Measurements from ENCODE around the gene RHEBL1.
A peak's percentile ranks its signal among the peaks of the same experiment; 100 is the strongest.
"Not testable (repeated sequence)": the region's sequence is repeated elsewhere in the genome, so short reads cannot be mapped to it uniquely, and the experiment has no call there.

The RHEBL1 gene

GRCh38 chr12:49088932-49089330 lies 19.2 kb upstream of the RHEBL1 start:
- no peak for DNase-seq

- peak; percentile 76 for DNase-seq
Observed at GRCh38 chr12:49088150-49088931, 18.6 kb upstream of the RHEBL1 start.

DNA sequence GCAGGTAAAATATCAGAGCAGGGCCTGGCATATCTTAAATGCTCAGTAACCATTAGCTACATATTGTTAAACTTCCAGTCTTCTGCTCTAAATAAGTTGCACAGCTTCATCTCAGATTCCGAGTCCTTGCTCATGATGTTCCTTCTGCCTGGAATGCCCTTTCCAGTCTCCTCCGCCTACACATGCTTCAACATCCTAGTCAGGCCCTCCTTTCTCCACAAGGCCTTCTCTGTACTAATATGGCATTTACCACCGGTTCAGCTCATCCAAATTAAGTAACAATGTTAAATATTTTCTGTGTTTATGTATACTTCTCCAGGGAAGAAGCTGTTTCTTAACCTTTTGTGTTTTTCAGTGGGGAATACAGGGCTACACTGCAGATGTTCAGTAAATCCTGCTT lies 16.3 kb upstream of the RHEBL1 start:
- DNase-seq: no peak

DNA sequence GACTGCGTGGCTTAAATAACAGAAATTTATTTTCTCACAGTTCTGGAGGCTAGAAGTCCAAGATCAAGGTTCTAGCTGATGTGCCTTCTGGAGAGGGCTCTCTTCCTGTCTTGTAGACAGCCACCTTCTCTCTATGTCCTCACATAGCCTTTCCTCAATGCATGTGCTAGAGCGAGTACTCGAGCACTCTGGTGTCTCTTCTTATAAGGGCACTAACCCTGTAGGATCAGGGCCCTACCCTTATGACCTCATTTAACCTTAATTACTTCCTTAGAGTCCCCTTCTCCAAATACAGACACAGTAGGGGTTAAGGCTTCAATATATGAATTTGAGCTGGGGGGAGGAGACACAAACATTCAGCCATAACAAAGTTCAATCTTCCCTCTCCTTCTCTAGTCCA lies 14.7 kb upstream of the RHEBL1 start:
- DNase-seq: no peak

- no peak for DNase-seq
Observed at GRCh38 chr12:49079793-49080192, 10.0 kb upstream of the RHEBL1 start.

DNA sequence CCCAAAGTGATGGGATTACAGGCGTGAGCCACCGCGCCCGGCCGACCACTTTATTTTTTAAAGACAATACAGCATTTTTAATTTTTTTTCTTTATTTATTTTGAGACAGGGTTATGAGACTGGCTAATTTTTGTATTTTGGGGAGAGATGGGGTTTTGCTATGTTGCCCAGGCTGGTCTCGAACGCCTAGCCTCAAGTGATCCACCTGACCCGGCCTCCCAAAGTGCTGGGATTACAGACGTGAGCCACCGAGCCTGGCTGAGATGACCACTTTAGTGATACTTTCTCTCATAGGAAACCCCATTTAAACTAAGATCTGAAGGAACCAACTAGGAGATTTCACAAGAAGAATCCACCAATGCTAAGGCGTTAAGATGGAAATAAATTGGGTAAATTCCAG lies 1.2 kb upstream of the RHEBL1 start:
- no peak for DNase-seq

GRCh38 chr12:49068879-49069506 lies 786 bp downstream of the RHEBL1 start:
- DNase-seq: no peak

DNA sequence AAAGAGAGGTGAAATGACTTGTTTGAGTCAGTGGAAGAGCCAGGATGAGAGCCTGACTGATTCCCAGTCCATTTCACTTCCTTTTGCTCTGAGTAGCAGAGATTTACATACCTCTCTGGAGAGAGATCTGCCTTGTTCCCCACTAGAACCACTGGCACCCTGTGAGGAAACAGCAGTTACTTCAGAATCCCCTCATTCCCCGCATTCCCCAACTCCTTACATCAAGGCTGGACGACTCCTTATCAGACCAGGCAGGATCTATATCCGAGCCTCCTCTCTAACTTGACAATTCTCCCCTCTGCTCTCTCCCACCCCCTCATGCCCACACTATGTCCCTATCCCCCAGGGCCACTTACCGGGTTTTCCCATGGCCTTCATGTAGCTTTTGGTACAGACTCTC lies 3.7 kb downstream of the RHEBL1 start:
- no peak for DNase-seq

GRCh38 chr12:49064767-49065152 lies 5.0 kb downstream of the RHEBL1 start:
- no peak for DNase-seq

DNA sequence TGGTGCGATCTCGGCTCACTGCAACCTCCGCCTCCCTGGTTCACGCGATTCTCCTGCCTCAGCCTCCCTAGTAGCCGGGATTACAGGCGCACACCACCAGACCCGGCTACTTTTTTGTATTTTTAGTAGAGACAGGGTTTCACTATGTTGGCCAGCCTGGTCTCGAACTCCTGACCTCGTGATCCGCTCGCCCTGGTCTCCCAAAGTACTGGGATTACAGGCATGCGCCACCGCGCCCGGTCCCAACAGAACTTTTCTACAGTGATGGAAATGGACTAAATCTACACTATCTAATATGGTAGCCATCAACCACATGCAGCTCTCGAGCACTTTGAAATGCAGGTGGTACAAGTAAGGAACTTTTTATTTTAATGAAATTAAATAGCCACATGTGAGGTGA lies 7.9 kb downstream of the RHEBL1 start:
- DNase-seq: not testable (repeated sequence)

- DNase-seq: peak; percentile 24
Observed at GRCh38 chr12:49061157-49061650, 8.6 kb downstream of the RHEBL1 start.

- DNase-seq: peak; percentile 87
Observed at GRCh38 chr12:49060237-49061156, 9.3 kb downstream of the RHEBL1 start, which contains the start of gene KMT2D. KMT2D (minus strand) TSS chr12:49060794; CDS start chr12:49055324, 5,470 bp downstream.

GRCh38 chr12:49059299-49060171 lies 10.2 kb downstream of the RHEBL1 start:
- DNase-seq: no peak

- DNase-seq: no peak
Observed at GRCh38 chr12:49059045-49059298, 10.8 kb downstream of the RHEBL1 start.

- no peak for DNase-seq
Observed at GRCh38 chr12:49058366-49059044, 11.3 kb downstream of the RHEBL1 start.

DNA sequence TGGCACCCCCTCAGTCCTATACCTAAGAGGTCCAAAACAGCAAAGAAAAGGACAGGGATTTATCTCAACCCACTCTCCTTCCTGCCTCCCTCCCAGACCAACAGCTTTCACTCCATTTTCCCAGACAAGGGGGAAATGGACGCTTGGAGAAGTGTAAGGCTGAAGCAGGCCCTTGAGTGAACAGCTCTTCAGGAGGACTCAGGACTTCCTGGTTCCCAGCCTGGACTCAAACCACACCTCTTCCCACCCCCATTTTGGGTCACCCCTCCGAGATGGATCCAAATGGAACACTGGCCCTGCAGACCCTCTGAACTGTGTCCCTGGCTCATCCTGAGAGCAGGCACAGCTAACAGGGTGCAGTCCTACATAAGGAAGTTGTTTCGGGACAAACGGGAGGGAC lies 11.9 kb downstream of the RHEBL1 start:
- DNase-seq: peak; percentile 2

DNA sequence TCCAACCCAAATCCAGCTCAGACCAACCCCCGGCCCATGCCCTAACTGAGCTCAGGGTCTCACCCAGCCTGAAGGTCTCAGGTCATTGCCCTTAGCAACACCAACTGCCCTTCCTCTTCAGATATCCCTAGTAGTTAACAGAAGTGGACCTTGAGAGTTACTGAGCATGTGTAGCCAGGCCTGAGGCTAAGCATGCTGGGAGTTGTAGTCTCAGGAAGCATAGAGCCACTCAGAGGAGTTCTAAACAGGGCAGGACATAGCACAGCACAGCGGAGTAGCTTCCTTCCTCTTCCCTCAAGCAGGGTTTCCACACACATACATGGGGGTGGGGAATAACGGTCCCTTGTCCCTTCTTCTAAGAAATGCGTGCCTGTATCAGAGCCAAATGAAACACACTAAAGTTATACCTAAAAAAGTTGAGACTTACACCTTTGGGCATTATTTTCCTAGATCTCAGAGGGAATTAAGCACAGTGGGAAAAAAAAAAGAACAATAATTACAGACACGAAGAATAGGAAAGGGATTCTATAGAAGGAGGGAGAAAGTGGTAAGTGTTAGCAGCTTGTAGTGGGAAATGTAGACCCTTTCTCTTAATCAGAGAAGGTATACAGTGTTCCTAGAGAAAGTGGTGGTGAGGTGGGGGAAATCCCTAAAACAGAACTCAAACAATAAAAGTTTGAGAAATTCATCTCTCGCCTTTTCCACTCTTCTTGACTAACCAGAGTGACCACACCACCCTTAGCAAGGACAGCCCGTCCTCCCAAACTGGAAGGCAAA lies 13.6 kb downstream of the RHEBL1 start:
- DNase-seq: peak; percentile 87

GRCh38 chr12:49055092-49055491 lies 14.7 kb downstream of the RHEBL1 start:
- no peak for DNase-seq

DNA sequence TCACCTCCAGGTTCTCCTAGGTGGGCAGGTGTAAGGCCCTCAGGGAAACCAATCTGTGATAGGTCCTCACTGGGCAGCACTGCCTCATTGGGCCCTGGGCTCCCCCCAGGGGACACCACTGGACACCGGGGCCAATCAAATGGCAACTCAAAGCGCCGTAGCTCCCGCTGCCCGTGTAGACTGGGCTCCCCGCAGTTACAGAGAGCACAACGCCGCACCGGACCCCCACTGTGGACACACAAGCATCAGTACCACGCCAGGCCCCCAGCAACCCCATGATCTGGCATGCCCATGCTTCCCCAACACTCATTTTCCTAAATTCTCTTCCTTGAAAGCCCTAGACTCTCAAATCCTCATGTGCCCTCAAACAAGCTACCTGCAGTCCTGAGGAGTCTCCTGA lies 15.3 kb downstream of the RHEBL1 start:
- no peak for DNase-seq

DNA sequence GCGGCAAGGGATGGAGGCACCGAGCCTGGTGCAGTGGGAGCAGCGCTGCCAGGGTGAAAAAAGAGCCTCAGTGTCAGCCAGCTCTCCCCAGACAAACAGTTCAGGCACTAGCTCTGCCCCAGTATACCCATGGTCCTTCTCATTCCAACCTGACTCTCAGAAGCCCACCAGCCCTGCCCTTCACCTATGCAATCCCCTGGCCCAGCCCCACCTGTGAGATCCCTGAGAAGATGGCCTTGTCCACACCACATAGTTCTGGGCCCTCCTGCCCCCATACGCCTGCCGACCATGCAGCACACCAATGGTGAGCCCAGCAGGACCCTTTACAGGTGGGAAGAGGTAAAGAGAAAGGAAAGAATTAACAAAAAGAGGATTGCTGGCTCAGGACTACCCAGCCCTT lies 15.7 kb downstream of the RHEBL1 start:
- no peak for DNase-seq

All from GDM1 (cell line).